Coronary artery (tissue), 2 donors: Measurements from ENCODE around the gene FEZ2.

Experiments used
- DNase-seq: peaks from one replicate; pipeline ENCODE4 v3.0.0-alpha.2; 2017; ENCODE audit warnings: low spot score
- H3K27ac ChIP-seq, 2 donors: fragments of 200-600 bp; sonication (generic); one replicate each; pipeline ENCODE4 v1.5.1; 2016 to 2019
- H3K4me3 ChIP-seq: fragments of 200-600 bp; sonication (generic); 2 replicates; pipeline ENCODE4 v1.5.1; 2016; ENCODE audit warnings: mild to moderate bottlenecking, moderate library complexity
- TF ChIP-seq, protein P1 (sequence below): fragments of 200-600 bp; sonication (generic); IDR thresholded peaks from one replicate; pipeline ENCODE4 v1.5.1; 2019; ENCODE audit warnings: antibody characterized with exemption

The FEZ2 gene

DNA sequence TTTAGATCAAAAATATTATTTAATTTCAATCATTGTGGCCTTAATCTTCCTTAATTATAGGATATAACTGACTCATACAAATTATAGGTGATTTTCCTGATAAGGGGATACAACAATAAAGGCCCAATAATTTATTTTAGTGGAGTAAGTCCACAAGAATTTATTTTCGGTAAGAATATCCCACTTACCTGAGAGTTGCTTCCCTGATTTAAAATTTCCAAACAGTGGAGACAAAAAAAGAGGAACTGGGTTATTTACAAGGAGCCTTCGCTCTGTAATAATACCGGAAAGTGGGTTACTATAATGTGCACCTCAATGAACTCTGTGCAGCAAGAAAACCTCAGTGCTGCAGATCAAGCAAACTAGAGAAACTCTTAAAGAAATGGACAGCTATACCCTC, 42.2 kb downstream of the FEZ2 start:
- no peak overlapping the region for H3K4me3 ChIP-seq
- DNase-seq = no peak
- H3K27ac ChIP-seq = peak overlapping the region in 1 of 2 donors; percentile 0
- TF ChIP-seq, protein P1, sequence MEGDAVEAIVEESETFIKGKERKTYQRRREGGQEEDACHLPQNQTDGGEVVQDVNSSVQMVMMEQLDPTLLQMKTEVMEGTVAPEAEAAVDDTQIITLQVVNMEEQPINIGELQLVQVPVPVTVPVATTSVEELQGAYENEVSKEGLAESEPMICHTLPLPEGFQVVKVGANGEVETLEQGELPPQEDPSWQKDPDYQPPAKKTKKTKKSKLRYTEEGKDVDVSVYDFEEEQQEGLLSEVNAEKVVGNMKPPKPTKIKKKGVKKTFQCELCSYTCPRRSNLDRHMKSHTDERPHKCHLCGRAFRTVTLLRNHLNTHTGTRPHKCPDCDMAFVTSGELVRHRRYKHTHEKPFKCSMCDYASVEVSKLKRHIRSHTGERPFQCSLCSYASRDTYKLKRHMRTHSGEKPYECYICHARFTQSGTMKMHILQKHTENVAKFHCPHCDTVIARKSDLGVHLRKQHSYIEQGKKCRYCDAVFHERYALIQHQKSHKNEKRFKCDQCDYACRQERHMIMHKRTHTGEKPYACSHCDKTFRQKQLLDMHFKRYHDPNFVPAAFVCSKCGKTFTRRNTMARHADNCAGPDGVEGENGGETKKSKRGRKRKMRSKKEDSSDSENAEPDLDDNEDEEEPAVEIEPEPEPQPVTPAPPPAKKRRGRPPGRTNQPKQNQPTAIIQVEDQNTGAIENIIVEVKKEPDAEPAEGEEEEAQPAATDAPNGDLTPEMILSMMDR = no peak

DNA sequence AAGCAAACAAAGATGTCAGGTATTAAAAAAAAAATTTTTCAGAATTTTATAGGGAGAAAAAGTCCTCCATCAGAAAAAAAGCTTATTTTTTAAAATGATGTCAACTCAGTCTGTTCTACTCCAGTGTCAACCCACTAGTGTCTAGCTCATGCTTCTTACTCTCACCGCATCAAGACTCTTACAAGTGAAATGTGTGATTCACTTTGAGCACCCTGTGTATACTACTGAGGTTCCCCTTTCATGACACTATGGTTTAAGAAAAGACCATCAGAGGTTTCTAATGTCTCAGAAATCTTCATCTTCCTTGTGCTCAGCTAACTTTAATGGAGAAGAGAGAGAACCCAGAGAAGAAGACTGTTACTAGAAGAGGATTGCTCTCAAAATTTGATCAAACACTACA, 43.4 kb downstream of the FEZ2 start:
- DNase-seq = no peak
- no peak overlapping the region for H3K27ac ChIP-seq
- TF ChIP-seq, protein P1 = no peak
- H3K4me3 ChIP-seq = no peak overlapping the region

DNA sequence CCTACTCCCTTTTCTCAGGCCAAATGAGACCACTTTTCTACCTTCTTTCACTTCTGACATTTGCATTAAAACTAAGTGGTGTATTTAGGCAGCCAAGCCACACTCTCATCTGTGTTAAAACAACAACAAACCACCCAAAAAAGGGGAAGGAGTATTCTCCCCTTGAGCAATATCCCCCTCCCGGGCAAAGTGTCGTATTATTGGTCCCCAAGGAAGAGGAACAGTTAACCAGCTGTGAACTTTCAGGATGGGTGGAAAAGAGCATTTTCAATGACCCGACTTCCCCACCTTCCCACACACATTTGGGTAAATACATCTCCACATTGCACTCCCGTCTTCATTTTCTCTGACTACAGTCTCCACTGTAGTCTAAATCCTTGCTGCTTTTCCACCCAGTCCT, 44.3 kb downstream of the FEZ2 start:
- TF ChIP-seq, protein P1 = no peak
- peak overlapping the region in 1 of 2 donors; percentile 26 for H3K27ac ChIP-seq
- no peak overlapping the region for H3K4me3 ChIP-seq
- no peak for DNase-seq

DNA sequence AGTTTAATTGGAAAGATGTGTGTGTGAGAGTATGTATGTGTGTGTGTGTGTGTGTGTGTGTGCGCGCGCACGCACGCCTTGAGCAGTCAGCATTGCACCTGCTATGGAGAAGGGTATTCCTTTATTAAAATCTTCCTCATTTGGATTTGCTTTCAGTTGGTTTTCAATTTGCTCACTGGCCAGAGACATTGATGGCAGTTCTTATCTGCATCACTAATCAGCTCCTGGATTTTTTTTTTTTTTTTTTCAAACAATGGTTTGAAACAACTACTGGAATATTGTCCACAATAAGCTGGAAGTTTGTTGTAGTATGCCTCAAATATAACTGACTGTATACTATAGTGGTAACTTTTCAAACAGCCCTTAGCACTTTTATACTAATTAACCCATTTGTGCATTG, 48.0 kb downstream of the FEZ2 start:
- DNase-seq = no peak
- Histone ChIP-seq H3K27ac (no peak overlapping the region), H3K4me3 (no peak overlapping the region)
- TF ChIP-seq, protein P1 = no peak

DNA sequence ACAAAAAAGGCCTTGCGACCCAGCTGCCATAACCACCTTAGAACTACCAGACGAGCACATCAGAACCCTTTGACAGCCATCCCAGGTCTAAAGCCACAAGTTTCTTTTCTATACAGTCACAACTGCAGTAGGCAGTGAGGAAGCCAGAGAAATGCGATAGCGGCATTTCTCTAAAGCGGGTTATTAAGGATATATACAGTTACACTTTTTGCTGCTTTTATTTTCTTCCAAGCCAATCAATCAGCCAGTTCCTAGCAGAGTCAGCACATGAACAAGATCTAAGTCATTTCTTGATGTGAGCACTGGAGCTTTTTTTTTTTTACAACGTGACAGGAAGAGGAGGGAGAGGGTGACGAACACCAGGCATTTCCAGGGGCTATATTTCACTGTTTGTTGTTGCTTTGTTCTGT, 48.8 kb downstream of the FEZ2 start:
- Histone ChIP-seq H3K27ac (peak overlapping the region in 1 of 2 donors; percentile 33), H3K4me3 (no peak overlapping the region)
- DNase-seq = no peak
- TF ChIP-seq, protein P1 = no peak

DNA sequence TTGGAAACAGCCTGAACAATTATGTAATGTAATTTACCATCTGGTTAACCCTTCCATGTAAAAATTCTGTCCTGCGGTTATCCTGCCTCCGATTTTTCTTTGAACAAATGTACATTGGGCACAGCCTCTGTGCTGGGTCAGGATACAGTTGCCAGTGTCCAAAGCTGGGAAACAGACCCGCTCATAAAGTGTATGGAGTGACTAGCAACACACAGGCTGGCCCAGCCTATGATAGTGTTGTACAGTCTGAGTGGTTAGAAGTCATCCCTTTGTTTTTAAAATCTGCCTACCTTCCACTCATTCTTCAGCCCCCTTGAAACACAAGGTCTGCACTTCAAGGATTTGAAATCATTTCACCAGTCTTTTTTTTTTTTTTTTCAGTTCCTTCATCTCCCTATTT, 50.1 kb downstream of the FEZ2 start:
- no peak for DNase-seq
- no peak overlapping the region for H3K4me3 ChIP-seq
- H3K27ac ChIP-seq = peak overlapping the region in 1 of 2 donors; percentile 9
- TF ChIP-seq, protein P1 = no peak

DNA sequence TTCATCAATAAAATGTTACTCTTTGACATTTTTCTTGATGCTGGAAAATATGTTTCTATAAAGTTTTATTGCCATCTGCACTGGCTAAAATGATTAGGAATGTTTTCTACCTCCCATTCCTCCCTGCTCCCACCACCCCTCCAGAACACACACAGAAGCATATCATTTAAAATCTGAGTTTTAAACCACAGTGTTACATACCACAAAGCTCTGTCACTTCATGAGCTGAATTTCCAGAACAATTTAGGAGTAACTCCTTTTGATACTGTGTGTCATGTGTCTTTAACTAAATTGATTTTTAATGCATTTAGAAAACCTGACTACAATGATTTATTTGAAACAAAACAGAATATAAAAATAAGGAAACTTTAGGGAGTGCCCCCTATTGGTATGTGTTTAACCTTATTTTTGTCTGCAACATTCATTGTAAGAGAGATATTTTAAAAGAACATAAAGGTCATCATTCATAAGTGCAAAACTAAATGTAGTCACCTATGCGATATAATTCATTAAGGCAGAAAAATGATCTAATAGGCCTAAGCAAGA, 52.0 kb downstream of the FEZ2 start:
- Histone ChIP-seq H3K27ac (no peak overlapping the region), H3K4me3 (no peak overlapping the region)
- TF ChIP-seq, protein P1 = no peak
- no peak for DNase-seq
